A549 (cell line): ENCODE results near the gene RNF112. TPM values are rescaled to one million over a fixed set of nuclear protein-coding genes. Genes with fewer than 3 reads are reported as not detected.

Experiments
- ATAC-seq, 2 experiments: fragments of 200-7000 bp in 1 of 2; fragments of >200 bp in 1 of 2; cut with Nextera tagmentation in 1 of 2; cut with Tn5 transposase in 1 of 2; 3 replicates each; pipeline versions ENCODE4 v1.8.0 to v1.9.1; 2018 to 2020; ENCODE audit warnings: mild to moderate bottlenecking in 1 of 2, moderate library complexity in 1 of 2
- CTCF ChIA-PET: fragments of 300-600 bp; sonication (Branson Sonifier 250); formaldehyde crosslinking; extraction: SDS; loops from one replicate; lab custom pipeline; 2021; ENCODE audit warnings: antibody characterized with exemption, inconsistent platforms; lab: Yijun Ruan, JAX
- POLR2A ChIA-PET: fragments of 350-600 bp; formaldehyde crosslinking; extraction: SDS; loops from one replicate; lab custom pipeline; 2021; ENCODE audit warnings: antibody characterized with exemption, inconsistent platforms; lab: Yijun Ruan, JAX
- DNase-seq, 2 experiments: peaks; one replicate each; pipeline versions ENCODE4 v3.0.0 to v3.0.0-alpha.2; 2011 to 2016; ENCODE audit warnings: low read depth in 1 of 2, low spot score in 1 of 2
- FAIRE-seq: peaks from 2 replicates; lab custom pipeline; 2011; peaks lifted over from hg19 to GRCh38; lab: Jason Lieb, UNC
- H3K27ac ChIP-seq, 2 experiments: fragments of >200 bp; sonication (Bioruptor Twin); formaldehyde crosslinking; 3 replicates each; pipeline ENCODE4 v1.5.1; 2016 to 2017
- H3K4me1 ChIP-seq: fragments of >200 bp; sonication (Bioruptor Twin); formaldehyde crosslinking; 3 replicates; pipeline ENCODE4 v1.6.1; 2016
- H3K4me2 ChIP-seq: fragments of >200 bp; sonication (Bioruptor Twin); formaldehyde crosslinking; 3 replicates; pipeline ENCODE4 v1.6.1; 2016
- H3K4me3 ChIP-seq: fragments of >200 bp; sonication (Bioruptor Twin); formaldehyde crosslinking; 3 replicates; pipeline ENCODE4 v1.5.1; 2016
- H3K9me3 ChIP-seq: fragments of >200 bp; sonication (Bioruptor Twin); formaldehyde crosslinking; 3 replicates; pipeline ENCODE4 v1.6.1; 2016
- CBX2 ChIP-seq: fragments of 200-600 bp; sonication (generic); IDR thresholded peaks from 2 replicates; pipeline ENCODE4 v1.6.1; 2016; ENCODE audit warnings: low read depth, mild to moderate bottlenecking, borderline replicate concordance
- CHD2 ChIP-seq: fragments of 150-350 bp; IDR thresholded peaks from 2 replicates; pipeline ENCODE4 v1.6.1; 2014; ENCODE audit warnings: low read length; ENCODE audit not compliant: partially characterized antibody
- CHD4 ChIP-seq: fragments of 200-600 bp; sonication (generic); IDR thresholded peaks from 2 replicates; pipeline ENCODE4 v1.6.1; 2016; ENCODE audit warnings: antibody characterized with exemption, mild to moderate bottlenecking, borderline replicate concordance
- EHF ChIP-seq: fragments of 250-450 bp; sonication (Bioruptor Pico); IDR thresholded peaks from 2 replicates; pipeline ENCODE4 v1.5.0; 2020; ENCODE audit warnings: mild to moderate bottlenecking
- ELK1 ChIP-seq: fragments of 150-350 bp; IDR thresholded peaks from 2 replicates; pipeline ENCODE4 v1.6.1; 2014; ENCODE audit warnings: low read depth, mild to moderate bottlenecking, low read length
- ESRRA ChIP-seq: fragments of 150-350 bp; IDR thresholded peaks from 2 replicates; pipeline ENCODE4 v1.6.1; 2014; ENCODE audit warnings: mild to moderate bottlenecking, low read length, borderline replicate concordance
- FOSB ChIP-seq: fragments of 250-450 bp; sonication (Bioruptor Pico); IDR thresholded peaks from 2 replicates; pipeline ENCODE4 v1.5.0; 2020; ENCODE audit warnings: mild to moderate bottlenecking, moderate library complexity
- HEYL ChIP-seq: fragments of 250-450 bp; sonication (Bioruptor Pico); IDR thresholded peaks from 2 replicates; pipeline ENCODE4 v1.8.0; 2021; ENCODE audit warnings: mild to moderate bottlenecking, moderate library complexity
- KDM1A ChIP-seq: fragments of 200-600 bp; sonication (generic); IDR thresholded peaks from 2 replicates; pipeline ENCODE4 v1.6.1; 2016; ENCODE audit warnings: low read depth, mild to moderate bottlenecking
- MAX ChIP-seq: IDR thresholded peaks from 2 replicates; pipeline ENCODE4 v1.6.1; 2012
- MAZ ChIP-seq: fragments of 150-350 bp; IDR thresholded peaks from 2 replicates; pipeline ENCODE4 v1.6.1; 2014; ENCODE audit warnings: antibody characterized with exemption, low read depth, low read length, borderline replicate concordance
- NFE2L2 ChIP-seq: fragments of 150-350 bp; conservative IDR thresholded peaks from 2 replicates; pipeline ENCODE4 v1.6.1; 2014; ENCODE audit warnings: low read length
- NPAS2 ChIP-seq: fragments of 250-450 bp; sonication (Bioruptor Pico); IDR thresholded peaks from 2 replicates; pipeline ENCODE4 v1.8.0; 2022; ENCODE audit warnings: mild to moderate bottlenecking, moderate library complexity, borderline replicate concordance
- PBX3 ChIP-seq: IDR thresholded peaks from 2 replicates; pipeline ENCODE4 v1.6.1; 2012
- PHF8 ChIP-seq: fragments of 200-600 bp; sonication (generic); IDR thresholded peaks from 2 replicates; pipeline ENCODE4 v1.6.1; 2016; ENCODE audit warnings: low read depth, mild to moderate bottlenecking, antibody characterized with exemption, moderate library complexity, borderline replicate concordance
- POLR2A ChIP-seq: IDR thresholded peaks from 2 replicates; pipeline ENCODE4 v1.6.1; 2012; ENCODE audit warnings: mild to moderate bottlenecking, low read length
- POLR2AphosphoS2 ChIP-seq: conservative IDR thresholded peaks from 2 replicates; pipeline ENCODE4 v1.6.1; 2012; ENCODE audit warnings: low read length, improper control_type of control experiment, inconsistent platforms
- REST ChIP-seq: fragments of 200-600 bp; sonication (generic); IDR thresholded peaks from 2 replicates; pipeline ENCODE4 v1.6.1; 2016; ENCODE audit warnings: antibody characterized with exemption, mild to moderate bottlenecking, moderate library complexity
- SMC3 ChIP-seq: fragments of >200 bp; sonication (Bioruptor Twin); formaldehyde crosslinking; IDR thresholded peaks from 3 replicates; pipeline ENCODE4 v1.6.1; 2018; ENCODE audit warnings: inconsistent platforms
- SREBF2 ChIP-seq: fragments of 450-650 bp; IDR thresholded peaks from 2 replicates; pipeline ENCODE4 v1.6.1; 2014; ENCODE audit warnings: mild to moderate bottlenecking, moderate library complexity
- USF2 ChIP-seq: fragments of 450-650 bp; IDR thresholded peaks from 2 replicates; pipeline ENCODE4 v1.6.1; 2014; ENCODE audit warnings: antibody characterized with exemption
- ZC3H11A ChIP-seq: fragments of 450-650 bp; IDR thresholded peaks from 2 replicates; pipeline ENCODE4 v1.6.1; 2014; ENCODE audit warnings: antibody characterized with exemption, mild to moderate bottlenecking
- ZNF302 ChIP-seq: fragments of 250-450 bp; sonication (Bioruptor Pico); IDR thresholded peaks from 2 replicates; pipeline ENCODE4 v1.9.0; 2021; ENCODE audit warnings: inconsistent platforms, mild to moderate bottlenecking, moderate library complexity
- WGBS: methylation state at CpG from one replicate; pipeline ENCODE4 v1.1.6; 2017; ENCODE audit errors: missing lambda C conversion rate; 5-methylcytosine and 5-hydroxymethylcytosine counted together
- polyA plus RNA-seq, 4 experiments: library from polyadenylated mRNA; depleted of rRNA in 3 of 4; stranded (reverse); fragments of >200 nt; fragmentation: RNase III in 1 of 4; extraction: RNeasy Plus Mini Kit Qiagen cat#74134 plus additional on column Dnase treatment in 1 of 4; gene quantifications; 2 replicates in 3 of 4; 3 replicates in 1 of 4; pipeline ENCODE4 v1.2.3, GENCODE V29; 2011 to 2017

The RNF112 gene
- polyA plus RNA-seq, 2 of the 4 experiments (the other 2 are of a cell fraction), result 0.27 to 1.4 TPM

GRCh38 chr17:19388791-19389785 lies 21.9 kb upstream of the RNF112 start (continued):
- TF ChIP-seq USF2 (no peak), MAZ (no peak)
- TF ChIP-seq, all 56 proteins: peak for 2

GRCh38 chr17:19390951-19391350 lies 20.1 kb upstream of the RNF112 start:
- H3K4me3 ChIP-seq, result no peak overlapping the region
- no peak for FAIRE-seq
- no peak for DNase-seq
- 93% methylated on average over 2 of the region's 2 CpGs for WGBS
- no peak overlapping the region for H3K27ac ChIP-seq
- POLR2A ChIA-PET, result no interaction called here
- TF ChIP-seq FOSB (CRISPR knock-in tag) (no peak), SREBF2 (no peak), NPAS2 (CRISPR knock-in tag) (no peak), POLR2AphosphoS2 (no peak)
- no peak overlapping the region for H3K4me2 ChIP-seq
- peaks cover 26% of the 10 kb centered on the region for H3K4me1 ChIP-seq
- CTCF ChIA-PET, result interaction anchor here (1.2 to 5.7 kb wide), 3 partner anchors 28 to 375 kb away, joined by 5 to 36 read pairs (median 18); partner anchors contain the start of gene B9D1
- H3K9me3 ChIP-seq, result no peaks in the 10 kb centered on the region
- ATAC-seq, result no peak

GRCh38 chr17:19391432-19391831 lies 19.6 kb upstream of the RNF112 start:
- WGBS, result 79% methylated on average over 7 of the region's 7 CpGs
- TF ChIP-seq CHD4 (no peak), SMC3 (no peak), ESRRA (no peak), HEYL (no peak), NFE2L2 (no peak), MAX (no peak), FOSB (CRISPR knock-in tag) (no peak), PHF8 (no peak), REST (no peak), CHD2 (no peak), ZNF302 (no peak), ZC3H11A (no peak), ELK1 (no peak), PBX3 (no peak), POLR2A (no peak), EHF (CRISPR knock-in tag) (no peak), KDM1A (no peak), CBX2 (no peak)
- H3K4me2 ChIP-seq, result no peak overlapping the region
- DNase-seq, result no peak
- no peaks in the 10 kb centered on the region for H3K9me3 ChIP-seq
- ChIA-PET CTCF (interaction anchor here (4.3 to 5.7 kb wide), 2 partner anchors 28 to 56 kb away, joined by 18 to 36 read pairs; partner anchors contain the start of gene B9D1), POLR2A (no interaction called here)
- no peak for ATAC-seq
- H3K4me1 ChIP-seq, result peaks cover 21% of the 10 kb centered on the region
- H3K27ac ChIP-seq, result no peak overlapping the region
- H3K4me3 ChIP-seq, result no peak overlapping the region
- no peak for FAIRE-seq
